Left lung (tissue), 10 donors: ENCODE data around the gene ATP5ME. TPM values are rescaled to one million over a fixed set of nuclear protein-coding genes. Genes with fewer than 3 reads are reported as not detected.
A peak's percentile ranks its signal among the peaks of the same experiment; 100 is the strongest.

Source experiments
- ATAC-seq: fragments of 200-7000 bp; cut with Tn5 transposase; one replicate; pipeline ENCODE4 v1.9.1; 2020; ENCODE audit warnings: moderate library complexity
- DNase-seq, 4 donors: peaks; one replicate each; pipeline ENCODE4 v3.0.0-alpha.2; 2013 to 2020
- H3K27ac ChIP-seq, 2 donors: fragments of 200-600 bp; sonication (generic) in 1 of 2; one replicate each; pipeline versions ENCODE4 v1.5.0 to v1.8.0; 2020 to 2021
- H3K27me3 ChIP-seq, 2 donors: fragments of 200-600 bp; sonication (generic) in 1 of 2; one replicate each; pipeline versions ENCODE4 v1.5.0 to v1.8.0; 2020 to 2021
- H3K36me3 ChIP-seq, 2 donors: fragments of 200-600 bp; sonication (generic) in 1 of 2; one replicate each; pipeline versions ENCODE4 v1.5.0 to v1.8.0; 2020 to 2021
- H3K4me1 ChIP-seq, 2 donors: fragments of 200-600 bp; one replicate each; pipeline ENCODE4 v1.8.0; 2021
- H3K4me3 ChIP-seq, 2 donors: fragments of 200-600 bp; sonication (generic) in 1 of 2; one replicate each; pipeline versions ENCODE4 v1.5.0 to v1.8.0; 2020 to 2021; ENCODE audit warnings: mild to moderate bottlenecking in 1 of 2
- H3K9me3 ChIP-seq, 2 donors: fragments of 200-600 bp; sonication (generic) in 1 of 2; one replicate each; pipeline versions ENCODE4 v1.5.0 to v1.8.0; 2020 to 2021
- CTCF ChIP-seq, 2 donors: fragments of 200-600 bp; sonication (generic) in 1 of 2; IDR thresholded peaks; one replicate each; pipeline versions ENCODE4 v1.5.0 to v1.8.0; 2021; ENCODE audit warnings: antibody characterized with exemption in 2 of 2
- intact Hi-C, 2 donors: fragments of 100-400 bp; cut with DNase I; formaldehyde crosslinking; loops; one replicate each; pipeline versions ENCODE4 v1.11.2 to v1.14.2; 2022
- polyA plus RNA-seq, 6 donors: library from polyadenylated mRNA; unstranded; fragments of 120-200 nt; gene quantifications; one replicate each; pipeline ENCODE4 v1.2.1, GENCODE V29; 2013; ENCODE audit not compliant: insufficient read length in 6 of 6
- total RNA-seq, 2 donors: library from RNA; stranded (reverse); fragmentation: NEBNext Ultra II Directional; extraction: Animal tissue kit (Norgen Biotek cat#: 25700); gene quantifications; one replicate each; pipeline ENCODE4 v1.2.1, GENCODE V29; 2021
- donor health status: DM: no; HTN: yes; CAD: no.
- donor health status: DM: no; HTN: no; CAD: no.

ATP5ME gene
- total and polyA plus RNA-seq, 8 donors: 162 to 245 (median 189) TPM

- intact Hi-C loops: no loop called here
- H3K36me3 ChIP-seq: no peaks in the 10 kb centered on the region
- TF ChIP-seq CTCF (IDR thresholded peaks at IDR 0.05): no peak
- peaks cover 0 to 3% of the 10 kb centered on the region in 2 donors for H3K9me3 ChIP-seq
- no peak for ATAC-seq
- H3K27me3 ChIP-seq: peaks cover 0 to 48% of the 10 kb centered on the region in 2 donors
- DNase-seq: peak in 2 of 4 donors; percentile 28 to 56
- H3K4me3 ChIP-seq: no peak overlapping the region
- no peaks in the 10 kb centered on the region for H3K4me1 ChIP-seq
- no peak overlapping the region for H3K27ac ChIP-seq
These were observed 44.5 kb downstream of the ATP5ME start for GRCh38 chr4:629636-629914.

GRCh38 chr4:628821-629635, 45.0 kb downstream of the ATP5ME start:
- Histone ChIP-seq H3K4me3 (no peak overlapping the region), H3K27me3 (peaks cover 0 to 49% of the 10 kb centered on the region in 2 donors), H3K36me3 (no peaks in the 10 kb centered on the region), H3K27ac (no peak overlapping the region), H3K4me1 (no peaks in the 10 kb centered on the region), H3K9me3 (peaks cover 0 to 3% of the 10 kb centered on the region in 2 donors)
- DNase-seq (peak in 1 of 4 donors; percentile 58), ATAC-seq (no peak)
- intact Hi-C loops: no loop called here
- TF ChIP-seq CTCF (IDR thresholded peaks at IDR 0.05): no peak

GRCh38 chr4:628311-628741, 45.8 kb downstream of the ATP5ME start:
- intact Hi-C loops: no loop called here
- DNase-seq: peak in 1 of 4 donors; percentile 71
- Histone ChIP-seq H3K27me3 (peaks cover 0 to 52% of the 10 kb centered on the region in 2 donors), H3K36me3 (no peaks in the 10 kb centered on the region), H3K9me3 (peaks cover 0 to 3% of the 10 kb centered on the region in 2 donors), H3K27ac (no peak overlapping the region), H3K4me1 (no peaks in the 10 kb centered on the region), H3K4me3 (no peak overlapping the region)
- ATAC-seq: peak; percentile 19
- no peak for TF ChIP-seq CTCF (IDR thresholded peaks at IDR 0.05)

- DNase-seq (peak in 1 of 4 donors; percentile 65), ATAC-seq (no peak)
- no peak for TF ChIP-seq CTCF (IDR thresholded peaks at IDR 0.05)
- H3K4me1 ChIP-seq: no peaks in the 10 kb centered on the region
- no peak overlapping the region for H3K4me3 ChIP-seq
- H3K27me3 ChIP-seq: peaks cover 0 to 54% of the 10 kb centered on the region in 2 donors
- intact Hi-C loops: no loop called here
- no peaks in the 10 kb centered on the region for H3K36me3 ChIP-seq
- H3K27ac ChIP-seq: no peak overlapping the region
- peaks cover 0 to 3% of the 10 kb centered on the region in 2 donors for H3K9me3 ChIP-seq
These were observed 46.5 kb downstream of the ATP5ME start for GRCh38 chr4:627347-628125.
